Measurements from ENCODE around the gene YY2.

The YY2 gene

DNA sequence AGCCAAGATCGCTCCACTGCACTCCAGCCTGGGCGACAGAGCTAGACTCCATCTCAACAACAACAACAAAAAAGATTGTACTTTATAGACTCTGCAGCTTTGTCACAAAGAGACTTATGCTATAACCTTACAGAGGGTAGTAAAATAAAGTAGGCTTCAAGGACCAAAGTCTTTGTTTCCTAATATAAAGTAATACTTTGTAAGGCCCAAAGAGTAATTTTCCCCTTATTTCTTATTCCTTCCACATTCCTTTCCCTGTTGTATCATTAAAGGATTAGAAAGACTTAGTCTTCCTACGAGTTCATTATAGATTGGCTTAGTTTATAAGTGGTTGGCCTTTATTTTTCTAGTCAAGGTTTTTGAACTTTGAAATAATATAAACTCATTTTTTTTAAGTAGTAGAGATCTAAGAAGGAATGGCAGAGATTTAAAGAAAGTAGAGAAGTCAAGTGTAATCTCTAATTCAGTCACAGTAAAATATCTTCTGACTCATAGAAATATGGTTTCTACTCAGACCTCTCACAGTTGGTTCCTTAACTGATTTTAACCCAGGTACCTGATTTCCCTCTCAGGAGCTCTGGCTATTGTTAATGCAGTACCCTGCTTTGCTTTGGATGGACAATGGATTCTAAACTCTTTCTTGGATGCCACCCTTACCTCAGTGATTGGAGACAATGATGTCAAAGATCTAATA is 26.2 kb downstream of the YY2 start:
- Histone ChIP-seq H3K9ac (ENCODE audit: low read depth, low read length, poor library complexity, severe bottlenecking) (no peak overlapping the region), H3K4me1 (ENCODE audit: insufficient read depth, low read length, poor library complexity, severe bottlenecking) (no peaks in the 10 kb centered on the region), H4K20me1 (ENCODE audit: insufficient read depth, low read length, poor library complexity, severe bottlenecking) (no peaks in the 10 kb centered on the region), H3K27me3 (ENCODE audit: insufficient read depth, low read length, poor library complexity, severe bottlenecking) (no peaks in the 10 kb centered on the region), H3K9me2 (replicated peaks; ENCODE audit: low read depth, low read length) (no peaks in the 10 kb centered on the region), H3K36me3 (ENCODE audit: insufficient read depth, low read length) (no peaks in the 10 kb centered on the region), H3K4me3 (ENCODE audit: low read length, poor library complexity, severe bottlenecking) (no peak overlapping the region), H3F3A (ENCODE audit: low read depth) (no peaks in the 10 kb centered on the region), H3K79me2 (ENCODE audit: insufficient read depth, low read length) (no peaks in the 10 kb centered on the region), H3K4me2 (ENCODE audit: low read depth, low read length, poor library complexity, severe bottlenecking) (no peak overlapping the region), H2AFZ (ENCODE audit: low read length) (no peak overlapping the region), H3K9me3 (ENCODE audit: insufficient read depth, low read depth, low read length) (no peaks in the 10 kb centered on the region)
- TF ChIP-seq, protein P1, sequence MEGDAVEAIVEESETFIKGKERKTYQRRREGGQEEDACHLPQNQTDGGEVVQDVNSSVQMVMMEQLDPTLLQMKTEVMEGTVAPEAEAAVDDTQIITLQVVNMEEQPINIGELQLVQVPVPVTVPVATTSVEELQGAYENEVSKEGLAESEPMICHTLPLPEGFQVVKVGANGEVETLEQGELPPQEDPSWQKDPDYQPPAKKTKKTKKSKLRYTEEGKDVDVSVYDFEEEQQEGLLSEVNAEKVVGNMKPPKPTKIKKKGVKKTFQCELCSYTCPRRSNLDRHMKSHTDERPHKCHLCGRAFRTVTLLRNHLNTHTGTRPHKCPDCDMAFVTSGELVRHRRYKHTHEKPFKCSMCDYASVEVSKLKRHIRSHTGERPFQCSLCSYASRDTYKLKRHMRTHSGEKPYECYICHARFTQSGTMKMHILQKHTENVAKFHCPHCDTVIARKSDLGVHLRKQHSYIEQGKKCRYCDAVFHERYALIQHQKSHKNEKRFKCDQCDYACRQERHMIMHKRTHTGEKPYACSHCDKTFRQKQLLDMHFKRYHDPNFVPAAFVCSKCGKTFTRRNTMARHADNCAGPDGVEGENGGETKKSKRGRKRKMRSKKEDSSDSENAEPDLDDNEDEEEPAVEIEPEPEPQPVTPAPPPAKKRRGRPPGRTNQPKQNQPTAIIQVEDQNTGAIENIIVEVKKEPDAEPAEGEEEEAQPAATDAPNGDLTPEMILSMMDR (conservative IDR thresholded peaks at IDR 0.05; ENCODE audit: low read length): no peak
- TF ChIP-seq EZH2phosphoT487 (IDR thresholded peaks at IDR 0.05; ENCODE audit: borderline replicate concordance): no peak

DNA sequence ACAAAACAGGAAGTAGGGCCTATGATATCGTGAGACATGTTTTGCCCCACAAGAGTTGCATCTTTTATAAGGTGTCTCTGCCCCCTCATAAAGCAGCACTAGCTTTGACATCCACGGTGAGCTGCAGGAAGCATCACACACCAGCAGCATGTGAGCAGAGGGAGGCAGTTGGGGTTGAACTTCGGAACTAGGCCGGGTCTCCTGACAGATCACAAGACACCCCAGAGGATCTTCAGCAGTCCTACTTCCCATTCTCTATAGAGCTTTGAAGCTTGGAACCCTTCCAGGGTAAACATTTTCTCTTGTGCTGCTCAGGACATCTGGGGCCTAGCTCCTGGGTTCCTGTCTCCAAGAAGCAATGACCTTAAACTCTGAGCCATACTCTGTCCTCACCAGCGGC is 27.5 kb downstream of the YY2 start:
- no peak for TF ChIP-seq EZH2phosphoT487 (IDR thresholded peaks at IDR 0.05; ENCODE audit: borderline replicate concordance)
- TF ChIP-seq, protein P1 (conservative IDR thresholded peaks at IDR 0.05; ENCODE audit: low read length): no peak
- no peak overlapping the region for H2AFZ ChIP-seq (ENCODE audit: low read length)
- H3K4me1 ChIP-seq (ENCODE audit: insufficient read depth, low read length, poor library complexity, severe bottlenecking): no peaks in the 10 kb centered on the region
- H3K36me3 ChIP-seq (ENCODE audit: insufficient read depth, low read length): no peaks in the 10 kb centered on the region
- no peak overlapping the region for H3K4me2 ChIP-seq (ENCODE audit: low read depth, low read length, poor library complexity, severe bottlenecking)
- no peaks in the 10 kb centered on the region for H3K79me2 ChIP-seq (ENCODE audit: insufficient read depth, low read length)
- no peaks in the 10 kb centered on the region for H3F3A ChIP-seq (ENCODE audit: low read depth)
- no peak overlapping the region for H3K4me3 ChIP-seq (ENCODE audit: low read length, poor library complexity, severe bottlenecking)
- no peaks in the 10 kb centered on the region for H4K20me1 ChIP-seq (ENCODE audit: insufficient read depth, low read length, poor library complexity, severe bottlenecking)
- H3K9ac ChIP-seq (ENCODE audit: low read depth, low read length, poor library complexity, severe bottlenecking): no peak overlapping the region
- H3K9me3 ChIP-seq (ENCODE audit: insufficient read depth, low read depth, low read length): no peaks in the 10 kb centered on the region
- H3K27me3 ChIP-seq (ENCODE audit: insufficient read depth, low read length, poor library complexity, severe bottlenecking): no peaks in the 10 kb centered on the region
- no peaks in the 10 kb centered on the region for H3K9me2 ChIP-seq (replicated peaks; ENCODE audit: low read depth, low read length)

DNA sequence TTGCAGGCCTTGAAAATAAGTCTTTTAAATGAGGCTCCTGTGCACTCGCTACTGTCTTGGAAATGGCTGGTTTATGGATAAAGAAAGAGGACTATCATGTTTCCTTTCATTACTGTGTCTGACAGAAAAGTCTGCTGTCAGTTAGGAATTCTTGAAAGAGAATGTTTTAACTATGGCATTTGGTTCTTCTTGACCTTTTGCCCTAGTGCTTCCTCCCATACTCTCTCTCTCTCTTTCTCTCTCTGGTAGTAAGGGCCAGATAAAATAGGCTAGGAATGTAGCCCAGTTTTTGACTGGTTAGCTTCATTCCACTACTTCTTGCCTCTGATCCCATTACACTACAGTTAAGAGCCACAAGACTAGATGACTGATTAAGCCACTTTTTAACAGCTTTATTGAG is 29.8 kb downstream of the YY2 start:
- no peaks in the 10 kb centered on the region for H3K79me2 ChIP-seq (ENCODE audit: insufficient read depth, low read length)
- H3K27me3 ChIP-seq (ENCODE audit: insufficient read depth, low read length, poor library complexity, severe bottlenecking): no peaks in the 10 kb centered on the region
- H3K9me2 ChIP-seq (replicated peaks; ENCODE audit: low read depth, low read length): no peaks in the 10 kb centered on the region
- TF ChIP-seq EZH2phosphoT487 (IDR thresholded peaks at IDR 0.05; ENCODE audit: borderline replicate concordance): no peak
- TF ChIP-seq, protein P1 (conservative IDR thresholded peaks at IDR 0.05; ENCODE audit: low read length): no peak
- no peak overlapping the region for H3K9ac ChIP-seq (ENCODE audit: low read depth, low read length, poor library complexity, severe bottlenecking)
- H3K4me2 ChIP-seq (ENCODE audit: low read depth, low read length, poor library complexity, severe bottlenecking): no peak overlapping the region
- H2AFZ ChIP-seq (ENCODE audit: low read length): no peak overlapping the region
- H3F3A ChIP-seq (ENCODE audit: low read depth): no peaks in the 10 kb centered on the region
- H4K20me1 ChIP-seq (ENCODE audit: insufficient read depth, low read length, poor library complexity, severe bottlenecking): no peaks in the 10 kb centered on the region
- H3K9me3 ChIP-seq (ENCODE audit: insufficient read depth, low read depth, low read length): no peaks in the 10 kb centered on the region
- H3K4me1 ChIP-seq (ENCODE audit: insufficient read depth, low read length, poor library complexity, severe bottlenecking): no peaks in the 10 kb centered on the region
- no peak overlapping the region for H3K4me3 ChIP-seq (ENCODE audit: low read length, poor library complexity, severe bottlenecking)
- H3K36me3 ChIP-seq (ENCODE audit: insufficient read depth, low read length): no peaks in the 10 kb centered on the region
